SU-DHL-6 (cell line): ENCODE measurements around the gene GJC3.

Source experiments
- CTCF ChIP-seq: fragments of 200-600 bp; sonication (generic); IDR thresholded peaks from one replicate; pipeline ENCODE4 v1.5.1; 2017; ENCODE audit warnings: antibody characterized with exemption, mild to moderate bottlenecking, low read length, moderate library complexity; ENCODE audit not compliant: insufficient read depth, poor library complexity, severe bottlenecking
- EZH2phosphoT487 ChIP-seq: fragments of 200-600 bp; sonication (generic), shearing (Covaris generic); conservative IDR thresholded peaks from 2 replicates; pipeline ENCODE4 v1.6.1; 2018; ENCODE audit warnings: mild to moderate bottlenecking, antibody characterized with exemption, low read length, moderate library complexity, mixed read lengths

DNA sequence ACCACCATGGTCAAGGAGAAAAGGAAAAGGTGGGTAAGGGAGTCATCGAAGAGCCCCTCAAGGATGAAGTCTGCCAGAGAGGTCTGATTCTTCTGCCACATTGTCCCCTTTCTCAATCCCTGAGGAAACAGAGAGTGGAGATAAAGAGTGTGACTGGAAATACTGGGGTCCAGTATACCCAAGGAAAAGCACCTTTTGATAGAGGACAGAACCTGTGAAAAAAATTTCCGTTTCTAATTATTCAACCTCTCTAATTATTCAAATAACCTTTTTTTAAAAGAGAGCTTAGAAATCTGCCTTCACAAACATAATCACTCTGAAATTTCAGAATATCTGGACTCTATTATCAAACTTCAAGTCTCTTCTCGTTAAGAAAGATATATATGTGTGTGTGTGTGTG, 52.5 kb downstream of the GJC3 start, which contains the start of gene OR2AE1:
- TF ChIP-seq CTCF (no peak), EZH2phosphoT487 (no peak)
